ENCODE data around the gene BTBD9. TPM values are rescaled to one million over a fixed set of nuclear protein-coding genes. Genes with fewer than 3 reads are reported as not detected.

Gene BTBD9
- total RNA-seq, 3 donors from 2014 or later, result 12.8 to 25.5 (median 19.0) TPM

DNA sequence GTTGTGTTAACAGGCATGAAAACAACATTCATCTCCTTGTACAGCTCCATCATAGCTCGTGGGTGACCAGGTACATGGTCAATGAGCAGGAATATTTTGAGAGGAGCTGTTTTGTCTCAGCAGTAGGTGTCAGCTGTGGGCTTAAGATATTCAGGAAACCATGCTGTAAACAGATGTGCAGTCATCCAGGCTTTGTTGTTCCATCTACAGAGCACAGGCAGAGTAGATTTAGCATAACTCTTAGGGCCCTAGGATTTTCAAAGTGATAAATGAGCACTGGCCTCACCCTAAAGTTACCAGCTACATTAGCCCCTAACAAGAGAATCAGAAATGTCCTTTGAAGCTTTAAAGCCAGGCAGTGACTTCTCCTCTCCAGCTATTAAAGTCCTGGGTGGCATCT lies 154.2 kb downstream of the BTBD9 start:
- Histone ChIP-seq H3K4me1 (no peaks in the 10 kb centered on the region), H3K27me3 (no peaks in the 10 kb centered on the region), H3K36me3 (no peaks in the 10 kb centered on the region), H3K9me3 (no peaks in the 10 kb centered on the region), H3K4me3 (no peak overlapping the region), H3K27ac (no peak overlapping the region)
- intact Hi-C loops (cut with DNase I; ENCODE audit: low total_unique reads), result no loop called here
- no peak for TF ChIP-seq POLR2A (IDR thresholded peaks at IDR 0.05)
- no peak for TF ChIP-seq POLR2AphosphoS5 (IDR thresholded peaks at IDR 0.05)
- TF ChIP-seq CTCF (IDR thresholded peaks at IDR 0.05), result no peak
- no peak for DNase-seq (ENCODE audit: low spot score in 2 of 2)

DNA sequence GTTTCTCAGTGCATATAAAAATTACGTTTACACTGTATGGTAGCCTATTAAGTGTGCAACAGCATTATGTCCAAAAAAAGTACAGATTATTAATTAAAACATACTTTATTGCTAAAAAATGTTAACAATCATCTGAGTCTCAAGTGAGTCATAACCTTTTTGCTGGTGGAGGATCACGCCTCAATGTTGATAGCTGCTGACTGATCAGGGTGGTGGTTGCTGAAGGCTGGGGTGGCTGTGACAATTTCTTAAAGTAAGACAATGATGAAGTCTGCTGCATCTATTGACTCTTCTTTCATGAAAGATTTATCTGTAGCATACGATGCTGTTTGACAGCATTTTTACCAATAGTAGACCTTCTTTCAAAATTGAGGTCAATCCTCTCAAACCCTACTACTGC lies 155.1 kb downstream of the BTBD9 start:
- no peaks in the 10 kb centered on the region for H3K9me3 ChIP-seq
- H3K27me3 ChIP-seq, result no peaks in the 10 kb centered on the region
- TF ChIP-seq POLR2A (IDR thresholded peaks at IDR 0.05) (no peak), POLR2AphosphoS5 (IDR thresholded peaks at IDR 0.05) (no peak), CTCF (IDR thresholded peaks at IDR 0.05) (no peak)
- no peaks in the 10 kb centered on the region for H3K4me1 ChIP-seq
- DNase-seq (ENCODE audit: low spot score in 2 of 2), result no peak
- intact Hi-C loops (cut with DNase I; ENCODE audit: low total_unique reads), result no loop called here
- no peak overlapping the region for H3K4me3 ChIP-seq
- H3K27ac ChIP-seq, result no peak overlapping the region
- no peaks in the 10 kb centered on the region for H3K36me3 ChIP-seq

- intact Hi-C loops (cut with DNase I; ENCODE audit: low total_unique reads), result no loop called here
Measured at GRCh38 chr6:38483526-38483925, 156.2 kb downstream of the BTBD9 start.

DNA sequence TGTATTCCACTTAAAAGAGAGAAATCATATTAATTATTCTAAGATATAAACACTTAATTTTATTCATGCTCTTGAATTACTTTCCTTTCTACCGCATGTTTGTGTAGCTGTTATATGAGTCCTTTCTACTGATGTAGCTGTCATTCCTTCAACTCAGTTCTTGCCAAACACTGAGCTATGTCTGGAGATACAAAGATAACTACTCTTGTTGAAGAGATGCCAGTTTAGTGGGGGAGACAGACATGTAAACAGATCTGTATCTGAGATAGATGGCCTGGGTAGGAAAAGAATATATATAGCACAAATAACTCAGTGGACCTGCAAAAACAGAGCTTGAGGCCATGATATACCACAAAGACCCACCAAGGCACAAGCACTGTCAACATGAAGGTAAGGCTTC lies 157.3 kb downstream of the BTBD9 start:
- H3K27me3 ChIP-seq, result no peaks in the 10 kb centered on the region
- no peaks in the 10 kb centered on the region for H3K4me1 ChIP-seq
- no peak for TF ChIP-seq CTCF (IDR thresholded peaks at IDR 0.05)
- DNase-seq (ENCODE audit: low spot score in 2 of 2), result no peak
- H3K4me3 ChIP-seq, result no peak overlapping the region
- H3K27ac ChIP-seq, result no peak overlapping the region
- no peaks in the 10 kb centered on the region for H3K36me3 ChIP-seq
- intact Hi-C loops (cut with DNase I; ENCODE audit: low total_unique reads), result no loop called here
- no peaks in the 10 kb centered on the region for H3K9me3 ChIP-seq

More at GRCh38 chr6:38483526-38483925, 156.2 kb downstream of the BTBD9 start:
- DNase-seq (ENCODE audit: low spot score in 2 of 2), result no peak
- H3K4me3 ChIP-seq, result no peak overlapping the region
- H3K4me1 ChIP-seq, result no peaks in the 10 kb centered on the region
- no peak for TF ChIP-seq POLR2A (IDR thresholded peaks at IDR 0.05)
- TF ChIP-seq POLR2AphosphoS5 (IDR thresholded peaks at IDR 0.05), result no peak
- TF ChIP-seq CTCF (IDR thresholded peaks at IDR 0.05), result no peak
- H3K27ac ChIP-seq, result no peak overlapping the region
- H3K27me3 ChIP-seq, result no peaks in the 10 kb centered on the region
- no peaks in the 10 kb centered on the region for H3K9me3 ChIP-seq
- no peaks in the 10 kb centered on the region for H3K36me3 ChIP-seq

DNA sequence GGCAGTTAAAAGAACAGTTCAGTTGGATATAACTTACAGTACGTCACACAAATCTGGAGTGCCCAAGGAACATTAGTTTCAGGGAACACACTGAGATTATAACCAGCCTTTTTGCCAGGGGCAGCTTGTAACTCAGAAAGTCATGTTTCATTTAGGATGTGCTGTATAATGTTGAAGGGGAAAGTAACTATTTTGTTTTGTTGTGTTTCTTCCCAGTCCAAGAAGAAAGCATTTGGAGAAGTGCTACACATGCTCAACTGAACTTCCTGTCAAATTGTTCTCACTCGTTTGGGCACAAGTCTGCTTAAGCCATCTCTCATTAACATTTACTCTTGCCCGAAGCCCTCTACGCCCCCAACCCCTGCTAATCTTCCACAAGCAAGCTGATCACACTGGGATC lies 157.9 kb downstream of the BTBD9 start:
- H3K36me3 ChIP-seq, result no peaks in the 10 kb centered on the region
- H3K4me3 ChIP-seq, result no peak overlapping the region
- no peak overlapping the region for H3K27ac ChIP-seq
- DNase-seq (ENCODE audit: low spot score in 2 of 2), result no peak
- no peaks in the 10 kb centered on the region for H3K9me3 ChIP-seq
- intact Hi-C loops (cut with DNase I; ENCODE audit: low total_unique reads), result no loop called here
- no peaks in the 10 kb centered on the region for H3K4me1 ChIP-seq
- no peak for TF ChIP-seq CTCF (IDR thresholded peaks at IDR 0.05)
- no peak for TF ChIP-seq POLR2AphosphoS5 (IDR thresholded peaks at IDR 0.05)
- no peak for TF ChIP-seq POLR2A (IDR thresholded peaks at IDR 0.05)
- H3K27me3 ChIP-seq, result no peaks in the 10 kb centered on the region
